Mucosa of stomach (tissue), 1 donor: ENCODE results near the gene POLR1E.

Experiments used
- H3K27me3 ChIP-seq: one replicate; pipeline ENCODE4 v1.7.0; 2013; ENCODE audit warnings: mild to moderate bottlenecking, low read length; ENCODE audit not compliant: control insufficient read depth, insufficient read depth
- H3K36me3 ChIP-seq: one replicate; pipeline ENCODE4 v1.7.0; 2013; ENCODE audit warnings: low read length; ENCODE audit not compliant: control insufficient read depth, insufficient read depth
- H3K4me1 ChIP-seq: one replicate; pipeline ENCODE4 v1.7.0; 2013; ENCODE audit warnings: mild to moderate bottlenecking, low read length; ENCODE audit not compliant: control insufficient read depth, insufficient read depth
- H3K4me3 ChIP-seq: one replicate; pipeline ENCODE4 v1.7.0; 2013; ENCODE audit warnings: low read length
- H3K9ac ChIP-seq: one replicate; pipeline ENCODE4 v1.7.0; 2013; ENCODE audit warnings: mild to moderate bottlenecking, low read length, moderate library complexity
- H3K9me3 ChIP-seq: one replicate; pipeline ENCODE4 v1.7.0; 2013; ENCODE audit warnings: mild to moderate bottlenecking, low read length, moderate library complexity; ENCODE audit not compliant: control insufficient read depth
- donor health status: Pancreatic carcinoma.

The POLR1E gene

DNA sequence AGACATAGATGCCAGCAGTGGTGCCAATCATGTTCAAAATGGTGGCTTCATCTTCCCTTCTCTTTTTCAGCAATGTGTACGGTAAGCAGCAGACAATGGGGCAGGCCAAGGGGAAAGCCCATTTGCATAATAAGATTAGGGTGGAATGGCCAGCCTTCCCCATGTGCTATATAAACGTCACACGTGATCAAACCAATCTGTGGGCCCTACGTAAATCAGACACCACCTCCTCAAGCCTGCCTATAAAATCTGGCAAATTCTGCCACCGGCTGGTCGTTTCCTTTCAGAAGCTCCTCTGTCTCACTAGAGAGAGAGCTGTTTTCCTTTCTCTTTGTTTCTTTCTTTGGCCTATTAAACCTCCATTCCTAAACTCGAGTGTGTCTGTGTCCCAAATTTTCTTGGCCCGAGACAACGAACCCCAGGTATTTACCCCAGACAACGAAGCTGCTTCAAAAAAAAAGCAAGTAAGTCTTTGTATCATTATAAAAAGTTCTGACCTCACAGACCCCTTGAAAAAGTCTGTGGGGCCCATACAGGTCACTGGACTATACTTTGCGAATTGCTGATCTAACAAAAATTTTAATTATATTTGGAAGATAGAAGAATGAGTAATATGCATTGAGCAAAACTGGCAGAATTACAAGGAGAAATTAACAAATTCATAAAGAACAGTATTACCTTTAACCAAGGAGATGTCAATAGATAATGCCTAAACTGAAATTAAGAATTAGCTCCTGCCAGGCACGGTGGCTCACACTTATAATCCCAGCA is 35.7 kb upstream of the POLR1E start:
- H3K27me3 ChIP-seq, result no peaks in the 10 kb centered on the region
- peaks cover 36% of the 10 kb centered on the region for H3K4me1 ChIP-seq
- no peaks in the 10 kb centered on the region for H3K9me3 ChIP-seq
- no peak overlapping the region for H3K4me3 ChIP-seq
- H3K9ac ChIP-seq, result no peak overlapping the region
- H3K36me3 ChIP-seq, result no peaks in the 10 kb centered on the region

DNA sequence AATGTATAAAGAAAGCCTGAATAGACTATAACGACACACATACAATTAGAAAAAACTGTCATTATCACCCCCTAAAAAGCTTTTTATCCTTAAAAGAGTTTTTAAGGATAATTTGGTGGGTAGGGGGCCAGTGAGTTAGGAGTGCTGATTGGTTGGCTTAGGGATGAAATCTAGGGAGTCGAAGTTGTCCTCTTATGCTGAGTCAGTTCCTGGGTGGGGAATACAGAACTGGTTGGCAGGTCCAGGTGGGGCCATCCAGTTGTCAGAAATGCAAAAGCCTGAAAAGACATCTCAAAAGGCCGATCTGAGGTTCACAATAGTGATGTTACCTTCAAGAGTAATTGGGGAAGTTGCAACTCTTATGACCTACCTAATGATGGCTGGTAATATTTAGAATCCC is 34.1 kb upstream of the POLR1E start:
- Histone ChIP-seq H3K9ac (no peak overlapping the region), H3K4me3 (no peak overlapping the region), H3K4me1 (peaks cover 30% of the 10 kb centered on the region), H3K9me3 (no peaks in the 10 kb centered on the region), H3K36me3 (no peaks in the 10 kb centered on the region), H3K27me3 (no peaks in the 10 kb centered on the region)

DNA sequence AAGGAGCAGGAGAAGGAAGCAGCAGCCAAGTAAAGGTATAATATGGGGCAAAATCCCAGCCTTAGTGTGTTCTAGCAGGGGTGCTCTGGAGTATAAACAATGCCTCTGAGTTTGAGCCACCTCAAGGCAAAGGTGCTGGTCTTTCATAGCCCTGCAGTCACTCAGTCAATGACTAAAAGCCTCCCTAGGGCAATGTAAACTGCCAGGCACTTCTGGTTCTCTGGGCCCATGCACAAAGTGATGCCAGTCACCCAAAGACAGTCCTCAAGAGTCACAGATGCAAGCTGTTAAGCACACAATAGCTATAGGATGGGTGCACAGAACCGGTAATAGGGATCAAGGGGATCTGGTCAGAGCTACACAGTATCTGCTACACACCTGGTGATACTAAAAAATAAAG is 33.1 kb upstream of the POLR1E start:
- Histone ChIP-seq H3K9ac (no peak overlapping the region), H3K9me3 (no peaks in the 10 kb centered on the region), H3K36me3 (no peaks in the 10 kb centered on the region), H3K4me3 (no peak overlapping the region), H3K4me1 (peaks cover 27% of the 10 kb centered on the region), H3K27me3 (no peaks in the 10 kb centered on the region)

DNA sequence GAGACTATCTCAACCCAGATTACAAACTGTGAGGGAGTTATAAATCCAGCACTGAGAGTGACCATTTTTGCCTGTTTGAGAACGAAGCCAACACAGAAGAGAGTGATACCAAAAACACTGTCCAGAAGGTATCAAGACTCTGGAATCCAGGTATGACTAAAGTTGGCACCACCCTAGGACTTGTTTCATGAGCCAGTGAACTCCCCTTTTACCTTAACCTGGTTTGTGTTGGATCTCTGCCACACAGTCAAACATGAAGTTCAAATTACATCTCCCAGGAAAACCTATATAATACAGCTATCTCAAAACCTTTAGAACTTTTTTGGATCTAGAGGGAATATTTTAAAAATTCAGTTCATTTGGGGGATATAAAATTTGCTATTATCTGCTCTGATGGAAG is 31.9 kb upstream of the POLR1E start:
- Histone ChIP-seq H3K4me3 (no peak overlapping the region), H3K4me1 (peaks cover 27% of the 10 kb centered on the region), H3K36me3 (no peaks in the 10 kb centered on the region), H3K27me3 (no peaks in the 10 kb centered on the region), H3K9me3 (no peaks in the 10 kb centered on the region), H3K9ac (no peak overlapping the region)

DNA sequence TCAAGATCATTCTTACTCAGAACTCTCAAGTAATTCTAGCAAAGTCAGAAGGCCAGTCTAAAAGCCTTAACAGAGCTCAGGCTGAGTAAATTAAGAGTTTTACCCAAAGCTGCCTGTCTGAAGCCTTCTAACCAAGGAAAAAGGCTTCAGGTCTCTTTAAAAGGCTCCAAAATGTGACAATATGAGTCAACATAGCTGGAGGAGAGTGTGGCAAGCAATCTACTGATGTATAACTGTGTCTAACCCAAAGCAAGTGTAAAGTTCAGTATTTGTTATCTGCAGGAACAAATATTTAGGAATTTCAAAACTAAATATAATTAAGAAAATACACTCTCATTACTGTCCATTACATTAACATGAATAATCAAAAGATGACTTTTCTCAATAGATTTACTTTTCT is 31.5 kb upstream of the POLR1E start:
- Histone ChIP-seq H3K9me3 (no peaks in the 10 kb centered on the region), H3K4me3 (no peak overlapping the region), H3K4me1 (peaks cover 27% of the 10 kb centered on the region), H3K27me3 (no peaks in the 10 kb centered on the region), H3K9ac (no peak overlapping the region), H3K36me3 (no peaks in the 10 kb centered on the region)

DNA sequence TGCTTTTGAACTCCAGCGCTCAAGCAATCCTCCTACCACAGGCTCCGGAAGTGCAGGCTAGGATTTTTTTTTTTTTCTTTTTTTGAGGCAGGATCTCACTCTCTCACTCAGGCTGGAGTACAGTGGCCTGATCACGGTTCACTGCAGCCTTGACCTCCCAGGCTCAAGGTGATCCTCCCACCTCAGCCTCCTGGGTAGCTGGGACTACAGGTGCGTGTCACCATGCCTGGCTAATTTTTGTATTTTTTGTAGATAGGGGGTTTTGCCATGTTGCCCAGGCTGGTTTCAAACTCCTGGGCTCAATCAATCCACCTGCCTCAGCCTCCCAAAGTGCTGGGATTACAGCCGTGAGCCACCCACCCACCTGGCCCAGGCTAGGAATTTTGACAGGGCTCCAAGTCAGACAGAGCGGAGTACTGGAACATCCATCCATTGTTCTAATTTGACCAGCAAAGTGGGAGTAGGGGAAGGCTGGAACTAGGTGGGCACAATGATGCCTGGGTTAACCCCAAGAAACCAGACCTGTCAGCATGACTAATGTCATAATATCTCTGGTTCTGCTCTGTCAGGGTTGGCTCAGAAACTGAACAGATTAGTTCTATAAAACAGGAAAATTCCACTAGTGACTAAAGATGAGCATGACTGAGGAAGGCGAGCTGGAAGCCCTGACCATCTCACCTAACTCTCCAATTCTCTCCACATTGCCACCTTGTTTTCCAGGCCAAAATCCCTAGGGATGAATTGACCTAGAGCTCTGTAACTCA is 29.7 kb upstream of the POLR1E start:
- H3K4me3 ChIP-seq, result no peak overlapping the region
- H3K9me3 ChIP-seq, result no peaks in the 10 kb centered on the region
- no peaks in the 10 kb centered on the region for H3K36me3 ChIP-seq
- H3K4me1 ChIP-seq, result peaks cover 27% of the 10 kb centered on the region
- H3K27me3 ChIP-seq, result no peaks in the 10 kb centered on the region
- H3K9ac ChIP-seq, result no peak overlapping the region

DNA sequence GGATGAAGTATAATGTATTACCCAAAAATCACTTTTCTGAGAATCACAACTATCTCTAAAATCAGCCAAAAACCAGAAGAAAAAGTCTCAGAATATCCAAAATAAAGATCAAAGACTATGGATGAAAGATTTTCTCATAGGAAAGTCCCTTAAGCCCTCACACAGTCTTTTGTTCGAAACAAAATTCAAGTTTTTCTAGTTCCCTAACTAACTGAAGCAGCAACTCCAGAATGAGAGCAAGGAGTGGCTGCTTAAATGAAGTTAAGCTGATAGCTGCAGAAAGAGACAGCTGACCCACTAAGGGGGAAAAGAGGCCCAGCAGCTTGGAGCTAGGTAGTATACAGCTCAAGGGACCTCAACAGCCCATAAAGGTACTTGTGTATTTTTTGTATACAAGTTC is 28.9 kb upstream of the POLR1E start:
- H3K4me1 ChIP-seq, result peaks cover 27% of the 10 kb centered on the region
- H3K9me3 ChIP-seq, result no peaks in the 10 kb centered on the region
- H3K9ac ChIP-seq, result no peak overlapping the region
- H3K27me3 ChIP-seq, result no peaks in the 10 kb centered on the region
- H3K36me3 ChIP-seq, result no peaks in the 10 kb centered on the region
- no peak overlapping the region for H3K4me3 ChIP-seq

DNA sequence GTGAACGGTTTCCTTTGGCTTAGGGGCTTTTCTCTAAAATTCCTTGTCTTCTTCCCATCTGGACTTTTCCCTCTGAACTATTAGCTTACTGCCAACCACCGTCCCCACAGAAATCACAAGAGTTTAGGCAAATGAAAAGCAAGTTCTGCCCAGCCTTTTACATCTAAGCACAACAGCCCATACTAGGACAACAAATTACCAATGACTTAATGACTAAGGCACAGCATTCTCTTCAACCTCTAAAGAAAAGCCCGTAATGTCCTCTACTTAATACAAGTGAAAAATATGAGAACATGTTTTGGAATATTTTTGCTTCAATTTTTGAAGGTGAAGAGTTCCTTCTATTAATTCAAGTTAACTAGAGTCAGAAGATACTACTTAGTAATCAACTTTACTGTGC is 21.7 kb upstream of the POLR1E start:
- H3K4me3 ChIP-seq, result peak overlapping the region; percentile 74
- no peaks in the 10 kb centered on the region for H3K9me3 ChIP-seq
- peaks cover 10% of the 10 kb centered on the region for H3K4me1 ChIP-seq
- no peaks in the 10 kb centered on the region for H3K27me3 ChIP-seq
- H3K9ac ChIP-seq, result peak overlapping the region; percentile 92
- no peaks in the 10 kb centered on the region for H3K36me3 ChIP-seq

DNA sequence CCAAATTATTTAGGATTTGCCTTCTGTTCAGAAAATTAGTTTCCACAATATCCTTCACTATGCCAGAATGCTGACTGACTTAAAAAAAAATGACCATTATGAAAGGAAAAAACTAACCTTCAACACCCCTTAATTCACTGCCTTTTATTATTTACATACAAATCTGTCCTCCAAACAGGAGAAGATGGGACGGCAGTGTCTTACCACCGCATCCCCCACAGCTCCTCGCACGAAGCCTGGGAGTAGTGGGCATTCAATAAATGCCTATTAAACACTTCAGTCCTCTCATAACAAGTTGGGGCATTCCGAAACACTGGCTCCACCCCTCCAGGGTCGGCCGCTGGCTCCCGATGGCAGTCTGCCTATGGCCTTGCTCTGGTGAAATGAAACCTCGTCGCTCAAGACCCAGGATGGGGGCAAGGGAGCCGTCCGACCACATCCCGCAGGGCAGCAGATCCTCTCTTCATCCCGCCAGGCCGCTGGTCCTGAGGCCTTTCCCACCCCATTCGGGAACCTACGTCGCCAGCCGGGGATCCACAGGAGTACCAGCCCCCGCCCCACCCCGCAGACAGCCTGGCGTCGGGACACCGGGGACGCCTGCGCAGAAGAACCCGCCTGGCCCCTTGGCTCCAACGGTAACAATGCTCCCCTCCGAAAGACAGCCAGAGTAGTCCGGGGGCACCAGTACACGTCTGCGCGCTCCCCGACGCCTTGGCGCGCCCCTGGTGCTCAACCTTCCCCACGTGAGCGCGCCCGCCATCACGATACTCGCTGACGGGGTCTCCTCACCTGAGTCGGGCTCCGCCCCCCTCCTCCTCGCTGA is 21.1 kb upstream of the POLR1E start:
- Histone ChIP-seq H3K4me1 (peaks cover 10% of the 10 kb centered on the region), H3K9ac (peak overlapping the region; percentile 92), H3K36me3 (no peaks in the 10 kb centered on the region), H3K27me3 (no peaks in the 10 kb centered on the region), H3K4me3 (peak overlapping the region; percentile 74), H3K9me3 (no peaks in the 10 kb centered on the region)

DNA sequence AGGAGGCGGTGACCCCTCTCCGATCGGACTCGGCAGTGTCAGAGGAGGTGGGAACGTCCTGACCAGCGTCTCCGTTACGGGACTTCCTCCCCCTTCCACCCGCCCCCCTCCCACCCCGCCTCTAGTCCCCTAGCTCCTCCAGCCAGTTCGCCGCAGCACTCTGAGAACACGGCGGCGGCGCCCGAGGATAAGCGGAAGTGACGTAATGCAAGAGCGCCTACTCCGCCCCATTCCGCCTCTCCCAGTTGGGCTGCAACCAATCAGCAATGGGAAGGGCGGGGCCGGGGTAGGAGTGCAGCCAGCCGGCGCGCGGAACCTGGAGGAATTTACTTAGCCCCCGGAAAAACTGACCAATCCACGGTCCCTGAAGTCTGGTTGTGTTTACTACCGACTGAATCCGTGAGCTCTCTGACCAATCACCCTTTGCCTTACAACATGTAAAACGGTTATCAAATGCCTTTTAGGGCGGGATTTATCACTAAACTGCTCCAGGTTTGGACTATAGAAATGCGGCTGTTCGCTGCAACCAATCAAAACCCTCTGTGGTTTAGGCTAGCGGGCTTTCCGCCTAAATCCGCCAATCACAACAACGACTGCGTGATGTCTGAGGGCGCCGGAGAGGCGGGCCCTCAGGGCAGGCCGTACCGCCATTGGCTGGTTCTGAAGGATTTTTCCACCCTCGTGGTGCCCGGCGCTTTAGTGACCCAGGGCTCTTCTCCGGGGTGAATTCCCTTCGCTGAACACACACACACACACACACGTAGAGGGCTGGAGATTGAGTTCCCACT is 20.3 kb upstream of the POLR1E start, which contains the start of gene ZBTB5:
Gene ZBTB5 (minus strand): TSS at position 202 of the 788 bp plus-strand sequence. CDS start 22,899 bp downstream, outside the sequence.
- Histone ChIP-seq H3K4me3 (peak within 1 kb of the TSS; percentile 75), H3K36me3 (no peaks in the 10 kb centered on the region), H3K4me1 (peaks cover 10% of the 10 kb centered on the region), H3K27me3 (no peaks in the 10 kb centered on the region), H3K9ac (peak within 1 kb of the TSS; percentile 92), H3K9me3 (no peaks in the 10 kb centered on the region)

DNA sequence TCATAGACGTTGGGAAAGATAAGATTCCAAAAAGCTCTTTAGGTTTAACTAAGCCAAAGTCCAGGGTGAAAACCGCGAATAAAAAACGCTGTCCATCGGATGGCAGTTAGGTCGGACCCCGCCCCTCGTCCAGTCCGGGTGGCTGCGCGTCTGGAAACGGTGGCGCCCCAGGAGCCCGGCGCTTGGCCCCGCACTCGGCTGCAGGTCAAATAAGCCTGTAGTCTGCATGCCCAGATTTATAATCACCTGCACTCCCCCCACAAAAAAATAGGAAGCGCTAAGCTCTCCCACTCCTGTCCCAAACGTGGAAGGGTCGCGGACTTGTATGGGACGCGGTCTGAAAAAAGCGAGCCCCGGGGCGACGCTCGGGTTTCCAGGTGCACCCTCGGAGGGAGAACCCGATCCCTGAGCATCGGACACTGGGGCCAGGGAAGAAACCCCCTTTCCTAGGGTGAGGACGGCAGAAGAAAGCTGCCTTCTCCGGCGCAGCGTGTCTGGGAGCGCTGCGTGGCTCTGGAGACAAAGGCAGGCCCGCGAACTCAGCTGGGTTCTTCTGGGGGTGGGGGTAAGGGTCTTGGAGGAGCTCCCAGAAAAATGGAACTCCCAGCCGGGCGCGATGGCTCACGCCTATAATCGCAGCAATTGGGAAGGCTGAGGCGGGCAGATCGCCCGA is 19.6 kb upstream of the POLR1E start:
- Histone ChIP-seq H3K27me3 (no peaks in the 10 kb centered on the region), H3K36me3 (no peaks in the 10 kb centered on the region), H3K9ac (peak overlapping the region; percentile 80), H3K9me3 (no peaks in the 10 kb centered on the region), H3K4me1 (peaks cover 10% of the 10 kb centered on the region), H3K4me3 (peak overlapping the region; percentile 75)
